GM21447 (cell line): ENCODE results near the gene CHD9.
"Not testable (repeated sequence)": the region's sequence is repeated elsewhere in the genome, so short reads cannot be mapped to it uniquely, and the experiment has no call there.

ENCODE experiments used
- ATAC-seq: cut with Tn5 transposase; IDR thresholded peaks from one replicate; pipeline ENCODE4 v1.9.1; 2021; ENCODE audit not compliant: unreplicated experiment

CHD9 gene

DNA sequence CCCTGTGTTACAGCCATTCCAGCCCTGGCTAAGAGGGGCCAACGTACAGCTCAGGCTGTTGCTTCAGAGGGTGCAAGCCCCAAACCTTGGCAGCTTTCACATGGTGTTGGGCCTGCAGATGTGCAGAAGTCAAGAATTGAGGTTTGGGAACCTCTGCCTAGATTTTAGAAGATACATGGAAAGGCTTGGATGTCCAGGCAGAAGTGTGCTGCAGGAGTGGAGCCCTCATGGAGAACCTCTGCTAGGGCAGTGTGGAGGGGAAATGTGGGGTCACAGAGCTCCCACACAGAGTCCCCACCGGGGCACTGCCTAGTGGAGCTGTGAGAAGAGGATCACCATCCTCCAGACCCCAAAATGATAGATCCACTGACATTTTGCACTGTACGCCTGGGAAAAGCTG is 130.9 kb downstream of the CHD9 start:
- ATAC-seq: not testable (repeated sequence)

DNA sequence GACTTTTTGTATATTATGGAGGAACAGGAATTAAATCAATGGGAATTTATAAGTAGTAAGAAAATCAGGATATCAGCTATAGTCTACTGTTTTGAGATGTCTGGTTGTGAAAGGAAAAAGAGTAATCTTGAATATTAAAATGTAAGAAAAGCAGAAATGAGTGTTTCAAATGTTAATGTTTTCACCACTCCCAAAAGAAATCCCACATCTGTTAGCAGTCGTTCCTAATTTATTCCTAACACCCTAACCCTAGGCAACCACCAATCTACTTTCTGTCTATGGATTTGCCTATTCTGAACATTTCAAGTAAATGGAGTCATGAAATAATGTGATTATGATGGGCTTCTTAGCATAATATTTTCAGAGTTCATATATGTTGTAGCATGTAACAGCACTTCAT is 133.0 kb downstream of the CHD9 start:
- no peak for ATAC-seq

DNA sequence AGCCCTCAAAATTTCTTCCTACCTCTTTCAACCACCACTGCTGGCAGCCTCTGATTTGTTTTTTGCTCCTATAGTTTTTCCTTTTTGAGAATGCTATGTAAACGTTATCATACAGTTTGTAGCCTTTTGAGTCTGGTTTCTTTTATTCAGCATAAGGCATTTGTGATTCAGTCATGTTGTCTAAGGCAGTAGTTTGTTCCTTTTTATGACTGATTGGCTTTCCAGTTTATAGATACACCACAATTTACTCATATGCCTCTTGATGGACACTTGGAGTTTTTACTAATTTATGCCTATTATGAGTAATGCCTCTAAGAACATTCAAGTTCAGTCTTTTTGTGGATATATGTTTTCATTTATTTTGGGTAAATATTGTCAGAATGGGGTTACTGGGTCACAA is 136.6 kb downstream of the CHD9 start:
- no peak for ATAC-seq

DNA sequence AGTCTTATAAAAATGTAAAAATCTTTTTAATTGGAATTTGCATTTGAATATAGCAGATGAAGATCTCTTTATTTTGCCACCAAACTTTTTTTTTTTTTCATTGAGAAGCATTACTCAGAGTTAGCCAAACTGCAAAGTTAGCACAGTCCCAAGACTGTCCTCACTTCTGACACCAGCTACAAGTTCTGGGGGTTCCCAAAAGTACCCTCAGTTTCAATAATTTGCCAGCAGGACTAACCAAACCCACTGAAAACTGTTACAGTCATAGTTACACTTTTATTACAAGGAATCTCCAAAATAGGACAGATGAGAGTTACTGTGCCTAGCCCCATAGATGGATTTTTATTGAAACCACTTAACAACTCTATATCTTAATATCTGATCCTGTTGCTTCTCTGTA is 144.1 kb downstream of the CHD9 start:
- no peak for ATAC-seq

DNA sequence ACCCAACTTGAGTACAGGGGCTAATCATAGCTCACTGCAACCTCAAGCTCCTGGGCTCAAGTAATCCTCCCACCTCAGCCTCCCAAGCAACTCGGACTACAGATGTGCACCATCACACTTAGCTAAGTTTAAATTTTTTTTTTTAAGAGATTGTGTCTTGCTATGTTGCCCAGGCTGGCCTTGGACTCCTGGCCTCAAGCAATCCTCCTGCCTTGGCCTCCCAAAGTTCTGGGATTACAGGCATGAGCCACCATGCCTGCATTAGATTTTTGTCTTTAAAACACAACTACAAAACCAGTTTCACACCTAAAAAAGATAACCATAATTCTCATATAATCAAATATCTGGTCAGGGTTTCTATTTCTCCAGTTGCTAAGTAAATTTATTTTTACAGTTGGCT is 147.1 kb downstream of the CHD9 start:
- no peak for ATAC-seq

DNA sequence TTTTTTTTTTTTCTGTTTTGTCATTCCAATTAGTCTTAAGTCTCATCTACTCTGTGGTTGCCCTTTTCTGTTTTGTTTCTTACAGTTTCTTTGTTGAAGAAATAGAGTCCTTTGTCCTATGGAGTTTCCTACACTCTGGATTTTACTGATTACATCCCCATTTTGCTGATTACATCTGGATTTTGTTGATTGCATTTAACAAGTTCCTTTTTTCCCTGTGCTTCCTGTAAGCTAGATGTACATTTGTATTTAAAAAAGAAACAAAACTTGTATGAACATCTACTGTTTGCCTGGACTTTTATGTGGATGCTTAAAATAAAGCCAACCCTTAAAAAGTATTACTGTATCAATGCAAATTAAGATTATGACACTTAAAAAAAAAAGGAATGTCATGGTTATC is 147.6 kb downstream of the CHD9 start:
- ATAC-seq: no peak

DNA sequence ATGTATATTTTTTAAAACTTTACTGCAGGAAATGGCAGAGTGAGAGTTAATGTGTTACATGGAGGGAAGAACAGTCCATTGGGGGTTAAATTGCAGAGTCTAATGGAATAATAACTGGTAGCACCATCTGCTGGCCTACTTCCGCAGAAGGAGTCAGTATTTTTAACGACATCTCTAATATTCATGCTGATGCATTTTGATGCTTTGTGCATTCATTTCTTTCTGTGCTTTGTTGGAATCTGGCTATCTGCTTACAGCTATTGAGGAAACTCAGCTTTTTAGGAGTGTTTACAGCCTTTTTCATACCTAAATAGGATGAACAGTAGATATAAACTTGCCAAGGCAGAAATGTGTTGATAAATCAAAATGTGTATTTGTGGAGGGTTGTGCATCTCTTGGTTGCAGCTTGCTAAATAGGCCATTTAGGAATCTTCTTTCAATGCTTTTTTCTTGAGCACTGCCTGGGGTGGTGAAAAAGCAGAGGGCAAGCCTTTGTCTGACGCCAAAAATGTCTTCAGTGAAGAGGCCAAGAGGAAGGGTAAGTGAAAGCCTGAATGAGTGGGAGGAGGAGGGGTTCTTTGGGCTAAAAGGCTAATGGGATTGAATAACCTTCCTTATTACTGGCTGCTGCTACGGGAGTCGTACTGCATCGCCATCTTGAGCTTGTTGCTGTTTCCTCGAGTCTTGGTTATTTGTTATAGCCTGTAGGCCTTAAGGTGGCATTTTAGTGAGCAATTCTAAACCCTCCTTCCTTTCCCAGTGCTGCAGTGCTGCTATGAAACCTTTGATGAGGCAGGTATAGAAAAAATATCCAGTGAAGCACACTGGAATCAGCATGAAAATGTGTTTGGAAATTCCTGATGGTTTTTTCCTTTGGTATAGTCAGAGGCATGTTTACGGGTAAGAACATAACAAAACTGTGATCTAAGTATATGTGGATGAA is 153.3 kb downstream of the CHD9 start:
- ATAC-seq: peak; percentile 80

DNA sequence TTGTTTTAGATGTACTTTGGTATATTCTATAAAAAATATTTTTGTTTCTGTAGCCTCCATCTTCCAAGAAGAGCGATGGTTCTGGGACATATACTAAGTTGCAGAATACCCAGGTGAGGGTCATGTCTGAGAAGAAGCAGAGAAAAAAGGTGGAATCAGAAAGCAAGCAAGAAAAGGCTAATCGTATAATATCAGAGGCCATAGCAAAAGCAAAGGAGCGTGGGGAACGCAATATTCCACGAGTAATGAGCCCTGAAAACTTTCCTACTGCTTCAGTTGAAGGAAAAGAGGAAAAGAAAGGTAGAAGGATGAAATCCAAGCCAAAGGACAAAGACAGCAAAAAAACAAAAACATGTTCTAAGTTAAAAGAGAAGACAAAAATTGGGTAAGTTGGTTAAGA is 154.6 kb downstream of the CHD9 start:
- no peak for ATAC-seq

DNA sequence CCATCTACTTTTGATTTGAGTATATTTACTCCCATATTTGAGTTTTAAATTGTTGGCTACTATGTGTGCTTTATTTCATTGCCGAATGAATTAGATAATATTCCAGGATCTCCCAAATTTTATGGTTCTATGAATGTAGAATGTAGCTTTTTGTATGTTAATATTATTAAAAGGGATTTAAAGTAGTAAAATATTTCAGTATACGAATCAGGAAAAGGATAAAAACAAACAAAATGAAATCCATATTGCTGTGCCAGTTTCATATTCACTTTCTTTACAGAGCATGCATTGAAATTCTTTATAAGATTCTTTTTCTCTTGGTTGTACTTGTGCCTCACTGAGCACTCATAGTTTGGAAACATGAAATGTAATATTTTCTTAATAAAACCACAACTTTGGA is 155.1 kb downstream of the CHD9 start:
- ATAC-seq: no peak

DNA sequence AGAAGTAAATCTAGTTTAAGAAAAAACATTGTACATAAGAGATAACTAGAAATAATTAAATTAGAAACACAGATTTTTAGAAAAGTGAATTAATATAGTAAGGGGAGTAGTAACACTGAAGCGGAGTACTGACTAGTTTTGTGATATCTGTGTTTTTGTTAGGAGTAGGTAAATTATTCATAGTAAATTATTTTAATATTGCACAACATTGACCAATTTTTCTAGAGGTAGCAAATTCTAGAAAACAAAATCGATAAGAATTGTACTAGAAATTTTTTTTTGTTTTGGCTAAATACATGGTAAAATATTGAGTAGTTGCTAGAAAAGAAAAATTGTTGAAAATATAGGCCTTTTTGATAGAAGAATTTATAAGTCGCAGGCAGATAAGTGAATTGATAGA is 156.5 kb downstream of the CHD9 start:
- no peak for ATAC-seq

DNA sequence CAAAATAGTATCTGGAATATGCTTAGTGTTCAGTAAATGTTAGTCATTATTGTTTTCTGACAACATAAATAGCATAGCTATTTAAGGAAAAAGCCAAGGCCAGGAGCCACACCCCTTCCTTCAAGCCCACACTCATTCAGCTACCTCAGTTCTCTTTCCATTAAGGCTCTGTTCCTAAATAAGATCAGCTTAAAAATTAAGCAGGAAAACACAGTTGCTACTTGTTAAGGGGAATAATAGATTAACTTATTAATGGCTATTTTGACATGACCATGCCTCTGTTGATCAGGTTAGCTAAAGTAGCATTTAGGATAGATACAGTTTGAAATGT is 158.1 kb downstream of the CHD9 start:
- no peak for ATAC-seq

DNA sequence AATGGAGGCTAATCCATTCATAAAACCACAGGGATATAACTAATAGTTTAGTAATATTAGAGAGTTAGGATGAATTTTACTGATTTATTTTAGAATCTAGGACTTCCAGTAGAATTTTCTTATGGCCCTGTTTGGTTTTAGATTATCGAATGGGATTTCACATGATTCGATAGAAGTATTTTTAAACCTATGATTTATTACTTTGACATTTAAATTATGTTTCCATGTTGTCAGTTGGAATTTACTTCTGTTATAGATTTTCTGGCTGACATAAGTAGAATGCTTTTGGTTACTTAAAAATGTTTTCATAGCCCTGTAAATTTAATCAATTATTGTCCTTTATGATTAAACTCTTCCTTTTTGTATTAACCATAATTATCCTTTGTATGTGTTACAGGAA is 158.8 kb downstream of the CHD9 start:
- no peak for ATAC-seq

DNA sequence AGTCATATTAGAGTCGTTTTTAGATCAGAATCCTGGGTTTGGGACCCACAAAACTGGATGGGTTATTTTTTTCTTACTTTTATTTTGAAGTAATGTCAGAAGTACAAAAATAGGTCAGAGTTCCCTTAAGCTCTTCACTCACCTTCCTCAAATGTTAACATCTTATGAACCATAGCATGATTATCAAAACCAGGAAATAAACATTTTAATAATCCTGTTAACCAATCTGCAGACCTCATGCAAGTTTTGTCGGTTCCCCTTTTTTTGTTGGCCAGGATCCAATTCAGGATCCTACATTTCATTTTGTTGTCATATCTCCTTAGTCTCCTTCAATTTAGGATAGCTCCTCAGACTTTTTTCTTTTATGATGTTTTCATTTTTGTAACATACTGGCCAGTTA is 162.0 kb downstream of the CHD9 start:
- ATAC-seq: no peak

DNA sequence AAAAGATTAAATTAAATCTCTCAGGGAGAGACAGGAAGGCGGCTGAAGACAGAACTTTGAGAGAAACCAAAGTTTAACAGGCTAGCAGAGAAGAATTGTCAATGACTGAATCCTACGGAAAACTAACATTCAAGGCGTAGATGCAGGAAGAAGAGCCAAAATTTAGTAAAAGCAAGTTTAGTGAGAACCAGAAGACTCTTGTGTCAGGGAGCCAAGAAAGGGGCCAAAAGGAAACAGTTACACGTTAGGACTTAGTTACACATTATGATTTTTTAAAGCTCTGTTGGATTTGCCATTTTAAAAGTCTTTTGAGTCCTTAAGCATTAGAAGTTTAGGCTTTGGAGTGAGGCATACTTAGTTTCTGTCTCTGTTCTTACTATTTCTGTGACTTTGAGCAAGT is 164.6 kb downstream of the CHD9 start:
- no peak for ATAC-seq

DNA sequence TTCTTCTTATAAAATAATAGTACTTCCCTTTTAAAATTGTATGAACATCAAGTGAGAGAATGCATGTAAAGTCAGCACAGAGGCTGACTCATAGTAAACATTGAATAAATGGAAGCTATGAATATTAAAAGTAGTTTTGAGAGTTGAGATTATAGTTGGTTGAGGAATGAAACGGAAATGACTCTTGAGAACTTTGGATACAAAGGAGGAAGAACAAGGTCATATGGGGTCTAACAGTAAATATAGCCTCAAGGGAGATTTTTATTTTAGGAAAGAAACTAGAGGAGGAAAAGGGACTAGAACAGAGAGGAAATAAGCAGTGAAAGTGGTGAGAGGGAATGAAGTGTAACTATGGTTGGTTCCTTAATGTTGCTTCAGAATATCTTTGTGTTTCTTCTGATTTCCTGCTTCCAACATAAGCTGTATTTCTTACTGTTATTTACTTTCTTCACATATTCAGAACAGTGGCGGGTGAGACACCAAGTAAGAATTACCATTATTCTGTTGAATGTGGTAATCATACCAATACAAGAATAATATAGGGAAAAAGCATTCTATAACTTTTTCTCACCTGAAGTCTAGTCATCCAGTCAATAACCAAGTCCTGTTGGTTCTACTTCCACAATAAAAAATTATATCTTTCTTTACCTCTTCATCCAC is 165.1 kb downstream of the CHD9 start:
- peak; percentile 51 for ATAC-seq

DNA sequence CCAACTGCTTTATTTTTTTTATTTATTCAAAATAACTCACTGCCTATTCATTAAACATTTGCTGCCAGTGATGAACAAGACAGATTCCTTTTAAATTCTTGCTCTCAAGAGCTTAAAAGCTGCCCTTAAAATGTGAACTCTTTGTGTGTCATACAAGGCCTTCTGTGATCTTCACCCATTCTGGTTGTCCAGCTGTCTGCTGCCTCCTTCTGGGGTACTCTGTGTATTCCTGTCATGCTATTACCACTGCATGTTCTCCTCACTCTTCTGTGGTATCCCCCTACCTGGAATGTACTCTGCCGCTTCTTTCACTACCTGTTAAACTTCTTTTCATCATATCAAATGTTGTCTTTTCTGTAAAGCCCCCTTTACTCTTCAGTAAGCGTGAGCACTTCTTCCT is 165.8 kb downstream of the CHD9 start:
- no peak for ATAC-seq

DNA sequence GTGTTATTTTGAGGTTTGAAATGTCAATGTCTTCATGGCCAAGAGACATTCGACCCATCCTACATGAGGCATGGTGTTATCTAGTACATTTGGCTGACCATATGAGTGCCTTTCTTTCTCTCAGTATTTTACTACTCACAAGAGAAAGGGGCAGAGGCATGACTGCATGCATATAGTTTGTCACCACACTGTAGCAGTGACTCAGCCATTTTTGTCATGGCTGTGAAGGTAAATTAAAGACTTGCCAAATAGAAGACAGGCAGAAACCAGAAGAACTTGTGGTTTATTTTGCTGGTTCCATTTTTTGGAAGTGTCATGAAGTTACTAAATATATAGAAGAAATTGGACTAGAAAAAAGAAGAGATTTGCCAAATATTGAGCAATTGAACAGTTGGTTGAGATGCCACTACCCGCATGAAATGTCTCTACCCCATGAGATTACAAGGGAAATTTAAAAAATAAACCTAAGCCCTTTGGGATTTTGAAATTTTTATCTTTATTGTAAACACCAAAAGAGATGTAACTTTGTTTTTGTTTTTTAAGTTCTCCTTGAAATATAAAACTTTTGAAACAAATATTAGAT is 170.3 kb downstream of the CHD9 start:
- ATAC-seq: no peak

DNA sequence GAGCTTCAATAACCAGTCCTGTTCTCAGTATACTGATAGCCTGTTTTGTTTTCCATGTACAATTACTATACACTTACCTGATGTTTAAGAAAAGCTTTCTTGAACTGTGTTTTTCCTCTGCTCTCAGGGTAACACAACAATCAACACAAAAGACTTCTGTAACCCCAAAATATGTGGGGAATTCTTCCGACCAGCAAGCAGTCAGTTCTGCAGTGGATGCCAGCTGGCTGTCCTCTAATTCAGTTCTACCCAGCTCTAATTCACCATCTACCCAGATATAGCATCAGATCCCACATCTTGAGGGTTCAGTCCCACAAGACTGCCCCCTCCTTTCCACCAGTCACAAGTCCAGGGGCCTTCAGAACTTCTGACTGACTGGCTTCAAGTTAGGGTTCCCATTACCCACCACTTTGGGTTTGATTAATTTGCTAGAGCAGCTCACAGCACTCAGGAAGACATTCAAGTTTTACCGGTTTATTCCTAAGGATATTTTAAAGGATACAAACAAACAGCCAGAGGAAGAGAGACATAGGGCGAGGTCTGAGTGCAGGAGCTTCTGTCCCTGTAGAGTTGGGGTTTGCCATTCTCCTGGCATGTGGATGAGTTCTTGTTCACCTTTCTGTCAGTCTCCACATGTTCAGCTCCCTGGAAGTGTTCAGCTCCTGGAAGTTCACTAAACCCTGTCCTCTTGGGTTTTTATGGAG is 178.2 kb downstream of the CHD9 start:
- no peak for ATAC-seq

DNA sequence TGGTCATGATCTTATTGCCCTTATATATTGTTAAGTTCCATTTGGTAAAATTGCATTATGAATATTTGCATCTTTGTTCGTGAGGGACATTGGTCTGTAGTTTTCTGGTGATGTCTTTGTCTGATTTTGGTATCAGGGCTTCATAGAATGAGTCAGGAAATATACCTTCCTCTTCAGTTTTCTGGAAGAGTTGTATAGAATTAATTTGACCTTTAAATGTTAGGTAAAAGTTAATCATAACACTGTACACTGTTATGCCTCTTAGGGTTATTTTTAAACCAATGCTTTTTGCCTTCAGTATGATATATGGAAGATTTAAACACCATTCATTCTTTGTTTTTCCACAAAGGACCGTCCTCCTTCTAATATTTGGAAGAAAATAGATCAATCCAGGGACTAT is 180.0 kb downstream of the CHD9 start:
- ATAC-seq: no peak

DNA sequence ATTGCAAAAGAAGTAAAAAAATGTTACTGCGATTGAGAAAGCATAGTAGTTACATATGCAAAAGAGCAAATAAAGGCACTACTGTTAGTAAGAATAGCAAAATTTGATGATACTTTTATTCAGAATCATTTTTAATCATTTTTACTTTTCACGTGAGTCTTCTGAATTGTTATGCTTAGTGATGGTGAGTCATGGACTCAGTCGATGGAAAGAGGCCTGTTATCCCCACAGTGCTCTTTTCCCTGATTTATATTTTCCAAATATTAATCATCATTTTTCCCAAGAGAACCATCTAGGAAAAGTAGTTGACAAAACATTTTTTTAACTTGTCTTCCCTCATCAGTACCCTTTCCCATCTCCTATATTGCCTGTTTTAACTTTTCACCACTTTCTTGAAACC is 181.1 kb downstream of the CHD9 start:
- no peak for ATAC-seq

DNA sequence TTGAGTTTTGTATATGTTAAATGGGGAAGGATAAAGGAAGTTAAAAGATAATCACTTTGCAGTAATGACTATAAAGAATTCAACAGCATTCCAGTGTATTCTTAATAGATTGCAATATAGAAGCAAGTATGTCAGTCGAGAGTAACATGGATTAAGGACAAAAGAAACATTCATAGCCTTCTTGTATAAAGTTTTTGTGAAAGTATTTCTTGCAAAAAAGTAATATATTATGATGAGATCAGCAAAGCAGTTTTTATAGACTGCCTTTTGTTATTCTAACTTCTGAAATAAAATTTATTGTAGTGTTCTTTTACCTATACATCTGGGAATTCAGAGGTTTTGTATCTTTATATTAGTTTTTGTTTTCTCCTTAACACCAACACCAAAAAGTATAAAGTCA is 194.5 kb downstream of the CHD9 start:
- ATAC-seq: no peak

DNA sequence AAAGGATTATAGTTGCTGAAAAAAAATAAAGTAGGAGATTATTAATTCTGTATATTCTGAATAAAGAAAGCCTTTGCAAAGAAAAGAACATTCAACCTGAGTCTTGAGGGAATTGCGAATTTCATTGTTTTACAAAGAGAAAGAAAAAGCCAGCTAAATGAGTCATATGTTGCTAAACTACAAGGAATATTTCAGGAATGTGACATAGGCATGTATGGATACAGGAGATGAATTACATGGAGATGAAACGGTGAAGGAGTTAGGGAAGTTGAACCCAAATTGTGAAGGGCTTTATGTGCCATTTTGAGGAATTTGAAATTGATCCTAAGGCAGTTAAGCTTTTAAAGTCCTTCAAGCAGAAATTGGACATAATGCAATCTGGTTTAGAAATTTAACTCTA is 202.2 kb downstream of the CHD9 start:
- ATAC-seq: no peak
